GM06990 (cell line): ENCODE measurements around the gene ACTA2.

ENCODE experiments used
- DNase-seq: peaks from one replicate; pipeline ENCODE4 v3.0.0-alpha.2; 2011; ENCODE audit not compliant: insufficient read length; ENCODE audit errors: extremely low read depth
- H3K27me3 ChIP-seq: replicated peaks from 2 replicates; pipeline ENCODE4 v1.6.0; 2011; ENCODE audit warnings: low read length; ENCODE audit not compliant: control insufficient read depth, insufficient read depth
- H3K36me3 ChIP-seq: 2 replicates; pipeline ENCODE4 v1.5.1; 2011; ENCODE audit warnings: low read length; ENCODE audit not compliant: control insufficient read depth, insufficient read depth
- H3K4me3 ChIP-seq: replicated peaks from 2 replicates; pipeline ENCODE4 v1.5.1; 2011; ENCODE audit warnings: low read depth, mild to moderate bottlenecking, control low read depth, low read length
- CTCF ChIP-seq: IDR thresholded peaks from 2 replicates; pipeline ENCODE4 v1.5.1; 2011; ENCODE audit warnings: low read length, control low read depth, mild to moderate bottlenecking, inconsistent platforms; ENCODE audit not compliant: insufficient read depth, poor library complexity, severe bottlenecking

The ACTA2 gene

DNA sequence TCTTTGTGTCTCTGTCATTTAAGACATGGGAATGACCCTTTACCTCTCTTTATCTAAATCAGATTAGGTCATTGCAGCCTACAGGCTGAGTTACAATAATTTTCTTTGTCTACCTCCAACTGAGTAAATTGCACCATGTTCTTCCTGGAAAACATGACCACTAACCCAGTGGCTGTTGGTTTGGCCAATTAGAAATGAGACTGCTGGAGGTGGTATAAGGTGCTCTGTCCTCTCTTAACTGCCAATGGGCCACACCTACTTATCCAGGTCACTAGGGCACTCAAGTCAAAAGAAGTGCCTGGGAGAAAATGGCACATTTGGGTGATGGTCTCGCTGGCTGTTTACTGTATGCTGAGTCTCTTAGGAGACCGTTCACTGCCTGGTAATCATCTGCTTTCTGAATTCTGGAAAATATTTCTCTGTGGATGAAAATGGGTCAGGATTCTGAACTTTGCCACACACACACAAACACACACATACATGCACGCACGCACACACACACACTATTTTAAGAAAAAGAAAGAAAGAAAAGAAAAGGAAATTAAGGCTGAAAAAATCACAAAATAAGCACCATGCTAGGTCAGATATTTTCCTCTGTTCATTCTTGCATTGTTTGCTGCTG is 56.1 kb downstream of the ACTA2 start:
- no peak for DNase-seq
- Histone ChIP-seq H3K27me3 (no peaks in the 10 kb centered on the region), H3K4me3 (no peak overlapping the region), H3K36me3 (no peaks in the 10 kb centered on the region; the same call in 1 of the 2 replicates)
- no peak for TF ChIP-seq CTCF

DNA sequence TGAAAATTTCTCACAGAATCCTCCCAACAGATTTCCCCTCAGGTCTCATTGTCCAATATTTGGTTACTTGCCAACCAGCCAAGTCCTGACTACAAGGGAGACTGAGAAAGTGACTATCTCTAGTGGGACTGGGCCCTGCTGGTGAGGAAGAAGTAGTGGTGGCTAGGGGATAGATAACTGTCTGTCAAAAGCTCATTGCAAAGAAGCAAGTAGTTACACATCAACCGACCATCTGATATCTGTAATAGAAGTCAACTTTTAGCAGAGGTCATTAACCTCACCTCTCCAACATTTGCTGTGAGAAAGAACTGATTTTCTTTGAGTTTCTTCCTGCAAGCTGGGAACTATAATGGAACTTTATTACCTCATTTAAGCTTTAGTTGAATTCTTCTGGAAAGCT is 57.3 kb downstream of the ACTA2 start:
- Histone ChIP-seq H3K36me3 (no peaks in the 10 kb centered on the region; the same call in 1 of the 2 replicates), H3K4me3 (no peak overlapping the region), H3K27me3 (no peaks in the 10 kb centered on the region)
- no peak for DNase-seq
- no peak for TF ChIP-seq CTCF

- H3K36me3 ChIP-seq, result no peaks in the 10 kb centered on the region; the same call in 1 of the 2 replicates
- H3K27me3 ChIP-seq, result no peaks in the 10 kb centered on the region
- DNase-seq, result no peak
- H3K4me3 ChIP-seq, result no peak overlapping the region
- no peak for TF ChIP-seq CTCF
Measured at GRCh38 chr10:88893611-88894010, 59.0 kb downstream of the ACTA2 start.

- Histone ChIP-seq H3K36me3 (no peaks in the 10 kb centered on the region; the same call in 1 of the 2 replicates), H3K4me3 (no peak overlapping the region), H3K27me3 (no peaks in the 10 kb centered on the region)
- TF ChIP-seq CTCF, result no peak
- DNase-seq, result no peak
Measured at GRCh38 chr10:88892222-88892967, 60.2 kb downstream of the ACTA2 start.

DNA sequence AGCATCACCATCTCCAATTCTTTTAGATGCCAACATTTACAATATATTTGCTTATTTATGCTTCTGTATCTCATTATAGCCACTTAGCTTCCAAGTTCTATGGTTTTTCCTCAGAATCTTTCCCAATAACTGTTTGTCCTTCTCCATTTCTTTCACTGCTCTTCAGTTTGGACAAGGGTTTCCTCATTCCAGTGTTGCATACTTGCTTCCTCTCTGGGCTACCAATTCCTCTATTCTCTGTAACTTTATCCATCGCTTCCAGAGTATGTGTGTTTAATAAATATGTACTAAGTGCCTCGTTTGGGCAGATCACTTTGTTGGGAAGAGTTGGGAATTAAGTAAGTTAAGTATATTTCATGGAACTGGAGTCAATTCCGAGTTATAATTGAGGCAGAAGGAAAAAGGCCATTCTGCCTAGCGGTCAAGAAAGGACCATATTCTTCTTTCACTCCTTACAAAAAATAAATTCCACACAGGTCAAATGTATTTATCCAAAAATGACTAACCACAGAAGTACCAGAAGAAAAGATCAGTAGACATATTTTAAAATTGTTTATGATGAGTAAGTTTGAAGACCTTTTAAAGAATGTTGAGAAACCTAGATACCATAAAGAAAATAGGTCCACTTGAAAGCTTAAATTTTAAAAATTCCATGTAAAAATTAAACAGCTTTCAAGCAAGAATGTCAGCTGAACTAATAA is 61.7 kb downstream of the ACTA2 start:
- H3K27me3 ChIP-seq, result no peaks in the 10 kb centered on the region

More for the DNA sequence above, 61.7 kb downstream of the ACTA2 start:
- Histone ChIP-seq H3K36me3 (no peaks in the 10 kb centered on the region; the same call in 1 of the 2 replicates), H3K4me3 (no peak overlapping the region)
- no peak for DNase-seq
- TF ChIP-seq CTCF, result no peak
